ENCODE measurements around the gene AARS1.
"Not testable (repeated sequence)": the region's sequence is repeated elsewhere in the genome, so short reads cannot be mapped to it uniquely, and the experiment has no call there.

Gene AARS1

GRCh38 chr16:70270176-70270575, 19.1 kb downstream of the AARS1 start:
- no peak for DNase-seq (ENCODE audit: low read depth)

GRCh38 chr16:70269471-70269870, 19.8 kb downstream of the AARS1 start:
- DNase-seq (ENCODE audit: low read depth): no peak

- not testable (repeated sequence) for DNase-seq (ENCODE audit: low read depth)
These were observed 21.4 kb downstream of the AARS1 start for GRCh38 chr16:70267922-70268321.

GRCh38 chr16:70267516-70267915, 21.8 kb downstream of the AARS1 start:
- peak; percentile 57 for DNase-seq (ENCODE audit: low read depth)

DNA sequence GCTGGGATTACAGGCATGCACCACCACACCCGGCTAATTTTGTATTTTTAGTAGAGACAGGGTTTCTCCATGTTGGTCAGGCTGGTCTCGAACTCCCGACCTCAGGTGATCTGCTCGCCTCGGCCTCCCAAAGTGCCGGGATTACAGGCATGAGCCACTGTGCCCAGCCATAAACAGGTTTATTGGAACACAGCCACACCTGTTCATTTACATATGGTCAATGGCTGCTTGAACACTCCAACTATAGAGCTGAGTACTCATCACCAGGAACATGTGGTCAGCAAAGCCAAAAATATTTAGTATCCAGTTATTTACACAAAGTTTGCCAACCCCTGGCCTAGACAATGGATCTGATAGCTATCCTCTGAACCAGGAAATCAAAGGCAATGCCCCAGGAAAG, 29.4 kb downstream of the AARS1 start:
- DNase-seq (ENCODE audit: low read depth): not testable (repeated sequence)

DNA sequence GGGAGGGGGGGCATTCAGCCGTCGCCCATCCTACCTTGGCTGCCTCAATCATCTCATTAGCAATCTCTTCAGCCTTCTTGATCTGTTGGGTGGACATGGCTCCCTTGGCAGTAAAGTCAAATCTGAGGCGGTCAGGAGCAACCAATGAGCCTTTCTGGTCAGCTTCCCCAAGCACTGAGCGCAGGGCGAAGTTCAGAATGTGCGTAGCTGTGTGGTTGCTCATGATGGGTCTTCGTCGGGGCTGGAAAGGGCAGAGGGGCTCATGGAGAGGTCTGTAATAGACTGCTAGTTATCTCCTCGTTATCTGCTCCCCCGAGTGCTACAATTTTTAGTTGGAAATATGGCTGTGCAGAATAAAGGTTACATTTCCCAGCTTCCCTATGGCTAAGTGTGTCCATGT, 30.4 kb downstream of the AARS1 start:
- DNase-seq (ENCODE audit: low read depth): no peak

- DNase-seq (ENCODE audit: low read depth): no peak
These were observed 31.2 kb downstream of the AARS1 start for GRCh38 chr16:70258065-70258464.

DNA sequence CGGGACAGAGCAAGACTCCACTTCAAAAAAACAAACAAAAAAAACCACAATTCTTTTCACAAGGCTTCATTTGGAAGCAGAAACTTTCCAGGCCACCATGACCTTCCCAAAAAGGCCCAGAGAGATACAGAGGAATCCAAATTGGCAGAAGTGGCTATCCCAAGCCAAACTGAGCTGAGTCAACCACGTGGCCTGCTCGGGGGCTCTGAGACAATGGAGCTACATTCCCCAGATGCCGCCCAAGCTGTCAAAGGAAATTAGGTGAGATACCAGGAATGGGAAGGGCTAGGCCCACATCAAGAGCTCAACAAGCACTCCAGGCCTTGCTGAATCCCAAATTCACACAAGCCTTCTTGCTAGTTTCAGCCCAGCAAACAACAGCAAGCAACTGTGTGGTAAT, 31.9 kb downstream of the AARS1 start:
- DNase-seq (ENCODE audit: low read depth): no peak

DNA sequence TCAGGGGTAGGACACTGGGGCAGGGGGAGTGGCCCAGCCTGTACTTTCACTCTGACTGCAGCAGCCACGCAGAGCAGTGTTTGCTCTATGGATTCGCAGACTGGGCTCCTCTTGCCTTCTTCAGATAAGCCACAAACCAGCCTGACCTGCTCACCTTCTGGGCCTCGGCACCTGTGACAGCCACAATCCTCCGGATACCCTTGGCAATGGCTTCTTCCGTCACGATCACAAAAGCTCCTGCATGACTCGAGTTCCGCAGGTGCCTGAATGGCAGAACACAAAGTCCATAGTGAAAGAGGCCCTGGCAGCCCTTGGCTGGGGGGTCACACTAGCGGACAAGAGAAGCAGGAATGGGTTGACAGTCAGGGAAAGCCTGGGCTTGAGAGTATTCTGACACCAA, 33.7 kb downstream of the AARS1 start:
- no peak for DNase-seq (ENCODE audit: low read depth)

DNA sequence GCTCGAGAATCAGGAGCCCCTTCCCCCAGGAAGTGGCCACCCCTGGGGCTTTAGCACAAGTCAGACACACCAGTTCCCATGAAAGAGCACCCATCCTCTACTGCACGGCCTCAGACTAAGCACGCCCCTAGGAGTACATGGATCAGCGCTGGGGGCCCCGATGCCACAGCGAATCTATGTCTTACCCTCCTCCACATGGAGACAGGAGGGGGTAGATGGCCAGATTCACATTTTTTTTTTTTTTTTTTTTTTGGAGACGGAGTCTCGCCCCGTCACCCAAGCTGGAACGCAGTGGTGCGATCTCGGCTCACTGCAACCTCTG, 34.4 kb downstream of the AARS1 start:
- no peak for DNase-seq (ENCODE audit: low read depth)

- DNase-seq (ENCODE audit: low read depth): no peak
These were observed 34.9 kb downstream of the AARS1 start for GRCh38 chr16:70254180-70254964.

DNA sequence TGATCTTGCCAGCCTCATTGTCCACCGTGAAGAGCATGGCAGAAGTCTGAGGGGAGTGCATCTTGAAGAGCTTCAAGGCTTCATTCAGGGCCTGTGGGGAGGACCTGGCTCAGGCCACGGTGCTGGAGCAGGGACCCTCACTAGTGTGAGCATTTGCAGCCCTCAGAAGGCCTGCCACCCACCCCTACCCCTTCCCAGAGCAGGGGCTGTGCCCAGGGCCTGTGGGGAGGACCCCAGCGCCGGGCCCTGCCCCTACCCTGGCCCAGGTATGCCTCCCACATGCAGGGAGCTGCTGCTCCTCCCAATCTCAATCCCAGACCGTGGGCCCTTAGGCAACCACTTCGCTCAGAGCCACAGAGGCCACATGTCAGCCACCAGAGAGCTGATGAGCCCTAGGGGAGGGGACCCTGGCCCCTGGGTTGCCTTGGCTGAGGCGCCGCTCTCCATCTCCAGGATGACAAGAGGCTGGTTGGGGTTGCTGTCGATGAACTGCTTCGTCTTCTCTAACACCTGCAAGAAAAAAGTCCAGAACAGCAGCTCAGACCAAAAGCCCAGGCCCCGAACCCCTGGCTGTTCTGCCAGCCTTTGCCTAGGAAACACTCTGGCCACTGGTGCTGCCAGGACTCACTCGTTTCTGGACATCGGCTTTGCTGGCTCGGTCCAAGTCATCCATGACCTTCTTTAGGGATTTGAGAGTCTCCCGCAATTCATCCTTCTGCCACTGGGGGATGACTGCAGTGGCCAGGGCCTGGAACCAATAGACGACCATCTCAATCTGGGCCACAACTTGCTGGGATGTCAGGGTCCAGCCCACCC, 35.8 kb downstream of the AARS1 start:
- peak; percentile 44 for DNase-seq (ENCODE audit: low read depth)

DNA sequence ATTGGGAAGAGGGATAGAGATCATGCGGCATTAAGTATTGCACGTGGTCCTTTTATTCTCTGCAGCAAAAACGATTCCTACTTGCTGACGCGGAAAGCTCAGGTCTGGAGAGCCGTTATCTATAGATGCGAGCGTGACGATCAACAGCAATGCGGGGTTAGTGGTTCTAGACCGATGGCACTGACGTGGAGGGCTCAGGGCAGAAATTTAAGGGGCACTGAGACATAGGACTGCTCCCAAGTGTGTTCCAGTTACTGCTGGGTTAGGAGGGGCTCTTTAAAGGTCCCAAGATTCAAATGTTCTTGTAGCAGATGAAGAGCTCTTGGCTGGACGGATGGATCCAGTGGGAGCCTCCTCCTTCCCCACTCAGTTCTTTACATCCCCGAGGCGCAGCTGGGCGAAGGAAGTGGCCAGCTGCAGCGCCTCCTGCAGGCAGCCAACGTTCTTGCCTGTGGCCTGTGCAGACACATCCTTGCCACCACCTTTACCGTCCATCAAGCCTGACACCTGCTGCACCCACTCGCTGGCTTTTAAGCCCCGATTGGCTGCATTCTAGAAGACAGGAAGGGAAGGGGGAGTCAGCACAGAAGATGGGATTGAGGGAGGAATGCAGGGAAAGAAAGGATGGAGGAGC, 36.8 kb downstream of the AARS1 start:
- no peak for DNase-seq (ENCODE audit: low read depth)

- peak; percentile 88 for DNase-seq (ENCODE audit: low read depth)
These were observed 37.5 kb downstream of the AARS1 start, which contains the start of gene EXOSC6 for GRCh38 chr16:70251629-70252354. TSS of gene EXOSC6 (minus strand) at chr16:70251940. CDS start at chr16:70251900, 40 bp downstream.

DNA sequence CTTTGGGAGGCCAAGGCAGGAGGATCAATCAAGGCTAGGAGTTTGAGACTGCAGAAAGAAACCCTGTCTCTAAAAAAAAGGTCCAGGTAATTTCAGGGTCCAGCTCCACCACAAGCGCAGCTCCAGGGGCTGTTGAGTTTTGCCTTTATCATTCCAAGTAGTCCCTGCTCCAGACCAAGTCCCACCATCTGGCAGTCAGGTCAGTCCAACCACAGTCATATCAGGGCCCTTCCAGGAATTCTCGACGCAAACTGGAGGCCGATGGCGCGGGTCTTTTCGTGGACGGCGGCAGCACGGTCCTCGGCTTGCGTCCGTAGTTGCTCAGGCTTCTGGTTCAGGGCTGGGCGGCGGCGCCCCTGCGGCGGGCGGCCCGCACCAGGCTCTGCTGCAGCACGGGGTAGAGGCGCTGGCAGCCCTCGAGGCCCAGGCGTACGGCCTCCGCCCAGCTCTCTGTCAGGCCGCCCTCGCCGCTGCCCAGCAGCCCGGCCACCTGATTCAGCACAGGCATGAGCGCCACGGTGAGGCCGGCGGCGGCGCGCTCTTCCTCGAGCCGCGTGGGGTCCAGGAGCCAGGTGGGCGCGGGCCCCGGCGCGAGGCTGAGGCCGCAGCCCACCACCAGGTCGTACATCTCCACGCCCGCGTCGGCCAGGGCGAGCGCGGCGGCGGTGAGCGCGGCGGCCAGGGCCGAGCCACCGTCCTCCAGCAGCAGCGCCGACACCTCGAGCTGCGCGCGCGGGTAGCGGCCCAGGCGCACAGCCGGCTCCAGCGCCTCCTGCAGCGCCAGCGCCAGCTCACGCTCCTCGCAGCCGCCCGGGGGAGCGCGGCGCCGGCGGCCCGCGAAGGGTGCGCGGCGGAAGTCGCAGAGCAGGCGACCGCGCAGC, 38.3 kb downstream of the AARS1 start:
- DNase-seq (ENCODE audit: low read depth): peak; percentile 51

GRCh38 chr16:70249697-70250096, 39.6 kb downstream of the AARS1 start:
- DNase-seq (ENCODE audit: low read depth): not testable (repeated sequence)

- DNase-seq (ENCODE audit: low read depth): not testable (repeated sequence)
These were observed 50.5 kb downstream of the AARS1 start for GRCh38 chr16:70238773-70239172.

DNA sequence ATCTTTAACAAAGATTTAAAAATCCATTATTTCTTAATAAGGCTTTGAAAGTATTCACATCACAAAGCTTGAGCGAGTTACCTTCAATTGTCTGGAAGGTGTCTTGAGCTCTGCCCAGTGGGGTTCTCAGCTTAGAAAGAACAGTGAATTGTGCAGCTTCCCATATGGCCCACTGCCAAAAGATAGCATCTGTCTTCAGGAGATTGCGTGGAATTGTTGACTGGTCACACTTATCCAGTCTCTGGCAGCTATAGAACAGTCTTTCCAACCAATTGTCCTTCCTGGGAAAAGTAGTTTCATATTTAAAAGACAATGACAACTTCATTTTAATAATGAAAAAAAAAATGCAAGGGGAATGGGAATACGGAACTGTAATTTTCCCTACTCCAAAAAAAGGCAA, 57.5 kb downstream of the AARS1 start:
- DNase-seq (ENCODE audit: low read depth): not testable (repeated sequence)

DNA sequence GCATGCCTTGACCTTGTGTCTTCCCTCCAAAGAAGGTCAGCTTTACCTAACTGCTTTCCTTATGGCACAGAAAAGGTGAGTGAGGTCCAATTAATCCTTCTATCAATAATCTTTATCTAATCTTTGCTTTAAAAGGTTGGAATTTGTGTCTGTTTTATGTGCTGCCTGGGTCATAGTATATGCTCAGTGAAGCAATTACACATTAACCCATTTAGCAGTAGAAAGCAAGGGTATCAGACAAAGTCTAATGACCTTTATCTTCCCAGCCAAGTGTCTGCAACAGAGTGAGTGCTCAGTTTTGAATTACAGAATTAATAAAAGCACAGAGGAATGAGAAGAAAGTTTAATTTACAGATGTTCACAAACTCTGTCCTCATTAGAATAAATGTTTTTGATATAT, 63.3 kb downstream of the AARS1 start:
- DNase-seq (ENCODE audit: low read depth): not testable (repeated sequence)

GRCh38 chr16:70225430-70225829, 63.9 kb downstream of the AARS1 start:
- DNase-seq (ENCODE audit: low read depth): not testable (repeated sequence)

DNA sequence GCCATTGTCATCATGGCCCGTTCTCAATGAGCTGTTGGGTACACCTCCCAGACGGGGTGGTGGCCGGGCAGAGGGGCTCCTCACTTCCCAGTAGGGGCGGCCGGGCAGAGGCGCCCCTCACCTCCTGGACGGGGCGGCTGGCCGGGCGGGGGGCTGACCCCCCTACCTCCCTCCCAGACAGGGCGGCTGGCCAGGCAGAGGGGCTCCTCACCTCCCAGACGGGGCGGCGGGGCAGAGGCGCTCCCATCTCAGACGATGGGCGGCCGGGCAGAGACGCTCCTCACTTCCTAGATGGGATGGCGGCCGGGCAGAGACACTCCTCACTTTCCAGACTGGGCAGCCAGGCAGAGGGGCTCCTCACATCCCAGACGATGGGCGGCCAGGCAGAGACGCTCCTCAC, 64.7 kb downstream of the AARS1 start:
- not testable (repeated sequence) for DNase-seq (ENCODE audit: low read depth)

Data from amniotic epithelial cell (primary cell).